ENCODE results near the gene PLEKHN1.

PLEKHN1 gene

GRCh38 chr1:1021010-1021919 lies 55.0 kb downstream of the PLEKHN1 start:
- Mint-ChIP-seq H3K9me3 (no peaks in the 10 kb centered on the region), H3K36me3 (ENCODE audit: low read depth) (no peaks in the 10 kb centered on the region), H3K27me3 (ENCODE audit: low read depth) (no peaks in the 10 kb centered on the region), H3K27ac (peak overlapping the region in 1 of 3 experiments; percentile 50), H3K4me3 (peak overlapping the region; percentile 80 to 89 (median 87)), H3K4me1 (peaks cover 26% of the 10 kb centered on the region)
- no peak for TF ChIP-seq CTCF (IDR thresholded peaks at IDR 0.05; ENCODE audit: unreplicated experiment in 3 of 3)

- H3K9me3 Mint-ChIP-seq: no peaks in the 10 kb centered on the region
- no peak overlapping the region for H3K27ac Mint-ChIP-seq
- no peaks in the 10 kb centered on the region for H3K36me3 Mint-ChIP-seq (ENCODE audit: low read depth)
- peaks cover 26% of the 10 kb centered on the region for H3K4me1 Mint-ChIP-seq
- no peaks in the 10 kb centered on the region for H3K27me3 Mint-ChIP-seq (ENCODE audit: low read depth)
- H3K4me3 Mint-ChIP-seq: peak overlapping the region; percentile 80 to 89 (median 87)
- no peak for TF ChIP-seq CTCF (IDR thresholded peaks at IDR 0.05; ENCODE audit: unreplicated experiment in 3 of 3)
These were observed 55.6 kb downstream of the PLEKHN1 start for GRCh38 chr1:1021920-1022259.

GRCh38 chr1:1022302-1023009 lies 56.2 kb downstream of the PLEKHN1 start:
- H3K4me3 Mint-ChIP-seq: peak overlapping the region; percentile 80 to 89 (median 87)
- no peaks in the 10 kb centered on the region for H3K9me3 Mint-ChIP-seq
- peak overlapping the region; percentile 73 to 93 (median 87) for H3K27ac Mint-ChIP-seq
- H3K4me1 Mint-ChIP-seq: peaks cover 25% of the 10 kb centered on the region
- TF ChIP-seq CTCF (IDR thresholded peaks at IDR 0.05; ENCODE audit: unreplicated experiment in 3 of 3): no peak
- H3K27me3 Mint-ChIP-seq (ENCODE audit: low read depth): no peaks in the 10 kb centered on the region
- H3K36me3 Mint-ChIP-seq (ENCODE audit: low read depth): no peaks in the 10 kb centered on the region

- Mint-ChIP-seq H3K4me3 (peak overlapping the region; percentile 80 to 89 (median 87)), H3K27me3 (ENCODE audit: low read depth) (no peaks in the 10 kb centered on the region), H3K27ac (peak overlapping the region in 1 of 3 experiments; percentile 42), H3K4me1 (peaks cover 26% of the 10 kb centered on the region), H3K9me3 (no peaks in the 10 kb centered on the region), H3K36me3 (ENCODE audit: low read depth) (no peaks in the 10 kb centered on the region)
- TF ChIP-seq CTCF (IDR thresholded peaks at IDR 0.05; ENCODE audit: unreplicated experiment in 3 of 3): no peak
These were observed 57.4 kb downstream of the PLEKHN1 start for GRCh38 chr1:1023700-1024099.

GRCh38 chr1:1024149-1024770 lies 58.0 kb downstream of the PLEKHN1 start:
- H3K27me3 Mint-ChIP-seq (ENCODE audit: low read depth): no peaks in the 10 kb centered on the region
- H3K36me3 Mint-ChIP-seq (ENCODE audit: low read depth): no peaks in the 10 kb centered on the region
- H3K4me3 Mint-ChIP-seq: peak overlapping the region in 2 of 3 experiments; percentile 53 to 56
- H3K9me3 Mint-ChIP-seq: no peaks in the 10 kb centered on the region
- peaks cover 26% of the 10 kb centered on the region for H3K4me1 Mint-ChIP-seq
- H3K27ac Mint-ChIP-seq: peak overlapping the region in 1 of 3 experiments; percentile 81
- no peak for TF ChIP-seq CTCF (IDR thresholded peaks at IDR 0.05; ENCODE audit: unreplicated experiment in 3 of 3)

Data from nephron (organoid).